ENCODE data around the gene GRN.
"Not testable (repeated sequence)": the region's sequence is repeated elsewhere in the genome, so short reads cannot be mapped to it uniquely, and the experiment has no call there.

The GRN gene

GRCh38 chr17:44347206-44348055 is 2.3 kb downstream of the GRN start:
- DNase-seq = not testable (repeated sequence)

GRCh38 chr17:44348234-44348987 is 3.3 kb downstream of the GRN start:
- DNase-seq = no peak

- no peak for DNase-seq
Measured at GRCh38 chr17:44348988-44349364, 3.9 kb downstream of the GRN start.

GRCh38 chr17:44349553-44350070 is 4.5 kb downstream of the GRN start:
- DNase-seq = no peak

- DNase-seq = peak; percentile 51
Measured at GRCh38 chr17:44350733-44351226, 5.7 kb downstream of the GRN start.

GRCh38 chr17:44351464-44351863 is 6.4 kb downstream of the GRN start:
- no peak for DNase-seq

GRCh38 chr17:44351961-44352827 is 7.1 kb downstream of the GRN start:
- no peak for DNase-seq

- DNase-seq = no peak
Measured at GRCh38 chr17:44352828-44353671, 7.9 kb downstream of the GRN start.

- no peak for DNase-seq
Measured at GRCh38 chr17:44353672-44354331, 8.7 kb downstream of the GRN start.

- DNase-seq = no peak
Measured at GRCh38 chr17:44354582-44355561, 9.8 kb downstream of the GRN start.

- no peak for DNase-seq
Measured at GRCh38 chr17:44355642-44356099, 10.6 kb downstream of the GRN start.

GRCh38 chr17:44356241-44356640 is 11.1 kb downstream of the GRN start:
- DNase-seq = no peak

- DNase-seq = no peak
Measured at GRCh38 chr17:44358066-44358465, 13.0 kb downstream of the GRN start.

GRCh38 chr17:44359006-44359405 is 13.9 kb downstream of the GRN start:
- no peak for DNase-seq

GRCh38 chr17:44359458-44360143 is 14.5 kb downstream of the GRN start:
- DNase-seq = no peak

- no peak for DNase-seq
Measured at GRCh38 chr17:44360144-44360533, 15.0 kb downstream of the GRN start.

GRCh38 chr17:44360826-44361225 is 15.7 kb downstream of the GRN start:
- DNase-seq = no peak

GRCh38 chr17:44361292-44362260 is 16.5 kb downstream of the GRN start:
- no peak for DNase-seq

All from NCI-H1092 (cell line).